WI38 (cell line): Measurements from ENCODE around the gene TCEA2.
"Not testable (repeated sequence)": the region's sequence is repeated elsewhere in the genome, so short reads cannot be mapped to it uniquely, and the experiment has no call there.

Experiments used
- H3K4me3 ChIP-seq: 2 replicates; pipeline ENCODE4 v1.5.1; 2011; ENCODE audit warnings: low read depth, mild to moderate bottlenecking, control low read depth, low read length
- CTCF ChIP-seq: IDR thresholded peaks from 2 replicates; pipeline ENCODE4 v1.5.1; 2012; ENCODE audit warnings: low read depth, mild to moderate bottlenecking, control low read depth, low read length

Gene TCEA2

GRCh38 chr20:64113796-64114355 is 50.9 kb downstream of the TCEA2 start:
- no peak for TF ChIP-seq CTCF
- H3K4me3 ChIP-seq, result no peak overlapping the region

- TF ChIP-seq CTCF, result no peak
- H3K4me3 ChIP-seq, result no peak overlapping the region
Measured at GRCh38 chr20:64114356-64114971, 51.5 kb downstream of the TCEA2 start.

GRCh38 chr20:64115171-64115911 is 52.3 kb downstream of the TCEA2 start:
- H3K4me3 ChIP-seq, result no peak overlapping the region
- no peak for TF ChIP-seq CTCF

- no peak overlapping the region for H3K4me3 ChIP-seq
- TF ChIP-seq CTCF, result no peak
Measured at GRCh38 chr20:64116016-64116415, 53.0 kb downstream of the TCEA2 start.

- H3K4me3 ChIP-seq, result no peak overlapping the region
- no peak for TF ChIP-seq CTCF
Measured at GRCh38 chr20:64116541-64117431, 53.8 kb downstream of the TCEA2 start.

GRCh38 chr20:64117432-64117777 is 54.4 kb downstream of the TCEA2 start:
- not testable (repeated sequence) for H3K4me3 ChIP-seq

GRCh38 chr20:64119301-64119680 is 56.3 kb downstream of the TCEA2 start:
- TF ChIP-seq CTCF, result no peak
- H3K4me3 ChIP-seq, result no peak overlapping the region
